Lower leg skin (tissue), 3 donors: ENCODE data around the gene RHPN2.

Experiments used
- CTCF ChIP-seq, 3 donors: fragments of 450-650 bp; IDR thresholded peaks; one replicate each; pipeline ENCODE4 v1.5.1; 2016; ENCODE audit warnings: antibody characterized with exemption in 3 of 3, mild to moderate bottlenecking in 3 of 3, moderate library complexity in 2 of 3
- POLR2A ChIP-seq, 2 donors: fragments of 450-650 bp; IDR thresholded peaks; one replicate each; pipeline ENCODE4 v1.6.1; 2016 to 2017; ENCODE audit warnings: antibody characterized with exemption in 2 of 2, mild to moderate bottlenecking in 1 of 2, moderate library complexity in 1 of 2

- TF ChIP-seq CTCF (IDR thresholded peaks at IDR 0.05) = no peak
- TF ChIP-seq POLR2A (IDR thresholded peaks at IDR 0.05) = no peak
These were observed 24.9 kb downstream of the RHPN2 start for GRCh38 chr19:33039815-33040214.
